ENCODE measurements around the gene RBM7.

GRCh38 chr11:114412946-114413345 lies 12.5 kb downstream of the RBM7 start:
- TF ChIP-seq CTCF (IDR thresholded peaks at IDR 0.05; ENCODE audit: control extremely low read depth in 1 of 3, insufficient read depth in 1 of 3, low read depth in 1 of 3, low read length in 3 of 3) = no peak
- no peak for TF ChIP-seq POLR2A (IDR thresholded peaks at IDR 0.05; ENCODE audit: control extremely low read depth in 1 of 2, low read depth in 2 of 2, low read length in 2 of 2)
- TF ChIP-seq RFX5 (IDR thresholded peaks at IDR 0.05; ENCODE audit: borderline replicate concordance, low read depth, low read length) = no peak
- TF ChIP-seq NANOG (IDR thresholded peaks at IDR 0.05; ENCODE audit: insufficient read depth, low read depth, low read length, poor library complexity, severe bottlenecking) = no peak
- no peak for TF ChIP-seq EP300 (IDR thresholded peaks at IDR 0.05; ENCODE audit: borderline replicate concordance in 1 of 2, low read depth in 2 of 2, low read length in 2 of 2)
